Right renal cortex interstitium (tissue), 3 donors: ENCODE data around the gene POLA1. TPM values are rescaled to one million over a fixed set of nuclear protein-coding genes. Genes with fewer than 3 reads are reported as not detected.

ENCODE experiments used
- DNase-seq, 3 donors: peaks; one replicate each; pipeline ENCODE4 v3.0.0-alpha.2; 2013; ENCODE audit warnings: low read depth in 3 of 3, low spot score in 2 of 3
- polyA plus RNA-seq, 3 donors: library from polyadenylated mRNA; unstranded; fragments of 120-200 nt; gene quantifications; one replicate each; pipeline ENCODE4 v1.2.1, GENCODE V29; 2013; ENCODE audit not compliant: insufficient read length in 3 of 3

The POLA1 gene
- polyA plus RNA-seq, 3 donors = 17.7 to 19.8 (median 18.5) TPM

DNA sequence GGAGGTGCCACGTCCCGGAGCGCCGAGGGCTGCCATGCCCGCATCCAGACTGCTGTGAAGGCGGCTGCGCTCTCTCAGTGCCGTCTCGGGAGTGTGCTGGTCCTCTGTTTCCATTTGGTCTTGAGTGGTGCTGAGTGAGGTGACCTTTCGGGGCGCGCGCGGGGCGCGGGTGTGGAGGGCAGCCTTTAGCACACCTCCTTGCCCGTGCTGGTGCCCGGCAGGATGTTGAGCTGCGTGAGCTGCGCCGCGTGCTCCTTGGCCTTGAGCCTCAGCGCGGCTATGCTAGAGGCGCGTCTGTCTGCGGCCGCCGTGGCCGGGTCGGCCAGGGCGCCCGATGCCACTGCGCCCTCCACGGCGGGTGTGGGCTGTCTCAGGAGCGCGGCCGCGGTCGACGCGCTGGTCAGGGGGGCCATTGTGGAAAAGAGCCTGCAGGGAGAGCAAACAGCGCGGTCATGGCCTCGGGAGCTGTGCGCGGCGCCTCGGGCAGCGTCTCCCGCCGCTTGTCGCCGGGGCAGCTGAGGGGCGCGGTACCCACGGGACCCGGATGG is 310.8 kb downstream of the POLA1 start:
- no peak for DNase-seq

- no peak for DNase-seq
These were observed 311.3 kb downstream of the POLA1 start for GRCh38 chrX:25005034-25005381.

GRCh38 chrX:25005382-25006185 is 311.9 kb downstream of the POLA1 start:
- DNase-seq = no peak

DNA sequence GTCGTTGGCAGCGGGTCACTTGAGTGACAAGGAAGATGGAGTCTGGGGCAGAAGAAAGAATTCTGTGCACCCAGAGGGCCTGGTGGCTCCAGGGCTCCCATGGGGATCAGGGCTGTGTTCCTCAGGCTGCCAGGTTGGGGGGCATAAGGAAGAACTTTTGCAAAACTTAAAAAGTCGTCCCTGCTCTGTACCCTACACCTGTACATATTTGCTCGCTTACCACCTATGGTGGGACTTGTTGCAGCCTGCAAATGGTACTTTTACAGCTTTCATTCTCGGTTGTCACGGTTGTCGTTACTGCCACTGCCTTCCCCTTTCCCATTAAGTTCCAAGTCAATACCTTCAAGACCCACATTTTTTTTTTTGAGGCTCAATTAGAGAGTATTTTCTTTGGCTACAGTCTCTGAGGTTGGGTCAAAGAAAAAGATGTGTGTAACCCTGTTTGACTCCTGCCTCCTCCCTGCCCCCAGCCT is 312.9 kb downstream of the POLA1 start:
- no peak for DNase-seq

DNA sequence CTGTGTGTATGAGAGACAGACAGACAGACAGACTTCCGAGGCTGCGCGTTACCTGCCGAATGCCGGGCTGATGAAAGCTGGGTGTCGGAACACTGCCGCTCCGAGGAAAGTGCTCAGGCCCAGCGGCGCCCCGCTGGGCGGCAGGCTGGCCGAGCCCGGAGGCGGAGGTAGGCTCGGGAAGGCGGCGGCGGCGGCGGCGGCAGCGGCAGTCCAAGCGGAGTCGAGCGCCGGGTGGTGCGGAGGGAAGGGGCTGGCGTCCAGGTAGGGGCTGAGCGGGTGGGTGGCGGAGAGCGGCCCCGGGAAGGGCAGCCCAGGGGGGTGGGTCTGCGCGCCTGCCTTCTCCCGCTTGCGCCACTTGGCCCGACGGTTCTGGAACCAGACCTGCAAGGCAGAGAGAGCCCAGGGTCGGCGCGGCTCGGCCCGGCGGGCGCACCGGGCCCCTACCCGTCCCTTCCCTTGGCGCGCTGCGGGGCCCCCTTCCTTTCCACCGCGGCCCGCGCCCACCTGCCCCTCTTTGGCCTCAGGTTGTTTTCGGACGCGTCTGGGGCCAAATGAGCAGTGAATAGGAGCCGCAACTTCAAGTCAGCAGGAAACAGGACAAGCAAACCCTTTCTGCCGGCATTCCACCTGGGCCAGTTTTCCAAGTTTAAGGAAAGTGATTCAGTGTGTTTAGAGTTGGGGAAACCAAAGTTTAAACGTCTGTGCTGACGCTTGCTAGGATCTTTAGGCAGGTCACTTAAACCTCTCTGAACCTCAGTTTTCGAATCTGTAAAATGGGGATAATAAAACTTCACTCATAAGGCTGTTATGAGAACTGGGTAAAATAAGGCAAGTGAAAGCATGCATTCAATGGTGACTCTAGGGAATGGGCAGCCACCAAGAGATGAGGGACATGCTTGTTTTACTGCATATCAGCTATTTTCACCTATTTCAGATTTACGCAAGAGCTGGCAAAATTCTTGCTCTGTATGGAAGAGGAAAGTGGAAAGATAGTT is 313.6 kb downstream of the POLA1 start:
- no peak for DNase-seq

DNA sequence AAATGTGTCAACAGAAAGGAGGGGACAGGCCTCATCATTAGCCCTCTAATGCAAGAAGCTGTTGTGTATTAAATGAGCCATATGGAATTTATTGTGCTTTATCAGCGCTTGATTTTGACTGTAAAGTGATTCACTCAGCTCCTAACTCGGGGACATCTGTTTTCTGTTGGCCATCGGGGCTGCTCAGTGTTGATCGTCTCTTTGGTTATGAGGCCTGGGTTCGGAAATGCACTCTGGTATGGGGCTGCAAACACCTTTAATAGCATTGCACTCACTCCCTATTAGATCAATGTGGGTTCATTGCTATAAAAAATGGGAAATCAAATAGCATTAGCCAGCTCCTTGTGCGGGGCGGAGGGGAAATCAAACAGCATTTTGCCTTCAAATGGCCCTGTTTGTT is 315.7 kb downstream of the POLA1 start:
- DNase-seq = no peak

- DNase-seq = no peak
These were observed 317.3 kb downstream of the POLA1 start for GRCh38 chrX:25010784-25011588.

- no peak for DNase-seq
These were observed 318.1 kb downstream of the POLA1 start for GRCh38 chrX:25011589-25012432.

DNA sequence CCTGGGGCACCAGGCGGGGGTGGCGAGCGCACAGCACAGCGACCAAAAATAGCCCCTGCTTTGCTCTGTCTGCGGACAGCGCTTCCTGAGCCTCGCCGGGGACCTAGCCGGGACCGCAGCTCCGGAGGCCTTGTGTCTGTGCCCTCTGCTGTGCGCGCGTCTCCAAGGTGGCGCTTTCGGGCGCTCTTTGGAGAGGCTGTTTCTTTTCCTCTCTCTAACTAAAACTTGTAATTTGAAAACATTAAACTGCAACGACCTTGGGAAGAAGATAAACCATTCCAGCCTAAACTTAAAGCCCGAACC is 318.7 kb downstream of the POLA1 start:
- DNase-seq = no peak

GRCh38 chrX:25012793-25013631 is 319.3 kb downstream of the POLA1 start:
- DNase-seq = no peak

DNA sequence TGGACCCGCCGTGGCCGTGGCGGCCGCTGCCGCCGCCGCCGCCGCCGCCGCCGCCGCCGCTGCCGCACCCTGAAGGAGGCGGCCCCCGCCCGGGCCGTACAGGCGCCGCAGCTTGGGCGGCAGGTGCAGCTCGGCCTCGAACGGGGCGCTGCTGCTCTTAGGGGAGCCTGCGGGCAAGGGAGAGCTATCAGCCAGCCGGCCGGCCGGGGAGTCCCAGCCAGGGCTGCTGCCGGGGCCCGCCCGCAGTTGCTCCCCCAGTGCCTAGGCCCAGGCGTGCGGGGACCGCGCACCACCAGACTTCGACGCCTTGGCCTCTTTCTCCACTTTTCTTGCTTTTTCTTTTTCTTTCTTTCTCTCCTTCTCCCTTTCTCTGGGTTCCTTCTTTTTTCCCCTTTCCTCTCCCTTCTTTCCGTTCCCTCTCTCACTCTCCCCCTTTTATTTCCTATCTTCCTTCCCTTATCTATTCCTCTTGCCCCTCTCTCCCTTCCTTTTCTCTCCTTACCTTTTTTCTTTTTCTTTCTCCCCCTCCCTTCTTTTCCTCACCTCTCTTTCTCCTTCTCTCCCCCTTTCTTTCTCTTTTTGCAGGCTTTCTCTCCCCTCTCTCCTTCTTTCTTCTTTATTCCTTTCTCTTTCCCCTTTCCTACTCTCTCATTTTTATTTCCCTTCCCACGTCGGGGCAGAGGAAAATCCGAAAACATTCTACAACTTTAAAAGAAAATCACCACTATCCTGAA is 320.1 kb downstream of the POLA1 start:
- no peak for DNase-seq

- DNase-seq = no peak
These were observed 320.7 kb downstream of the POLA1 start for GRCh38 chrX:25014366-25014838.

- peak in 1 of 3 donors; percentile 58 for DNase-seq
These were observed 322.0 kb downstream of the POLA1 start, which contains the start of gene ARX for GRCh38 chrX:25015486-25016360. ARX (minus strand) TSS chrX:25015965; CDS start chrX:25015737, 228 bp downstream.

DNA sequence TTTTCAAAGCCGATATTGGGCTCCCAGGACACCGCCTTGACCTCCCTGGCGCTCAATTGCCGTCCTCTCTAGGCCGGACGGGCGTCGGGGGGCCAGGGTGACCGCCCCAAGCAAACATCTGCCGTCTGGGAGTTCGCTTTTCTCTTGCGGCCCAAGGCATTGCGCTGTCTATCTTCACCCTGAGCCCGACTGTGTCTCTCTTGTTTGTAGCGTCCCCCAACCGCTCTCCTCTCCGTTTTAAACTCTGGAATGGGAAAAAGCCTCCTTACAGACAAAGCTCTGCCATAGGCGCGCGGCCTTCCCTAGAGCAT is 322.6 kb downstream of the POLA1 start:
- DNase-seq = no peak

GRCh38 chrX:25016938-25017598 is 323.4 kb downstream of the POLA1 start:
- DNase-seq = no peak

- no peak for DNase-seq
These were observed 324.0 kb downstream of the POLA1 start for GRCh38 chrX:25017667-25018247.
